GM20431 (cell line): ENCODE results near the gene PCGF5.
"Not testable (repeated sequence)": the region's sequence is repeated elsewhere in the genome, so short reads cannot be mapped to it uniquely, and the experiment has no call there.

Source experiments
- in situ Hi-C: fragments of 300-500 bp; cut with MseI, MboI; formaldehyde crosslinking; loops from one replicate; pipeline ENCODE4 v1.15.0; 2020; ENCODE audit warnings: low sequenced_read_pairs; ENCODE audit not compliant: unreplicated experiment

Gene PCGF5

DNA sequence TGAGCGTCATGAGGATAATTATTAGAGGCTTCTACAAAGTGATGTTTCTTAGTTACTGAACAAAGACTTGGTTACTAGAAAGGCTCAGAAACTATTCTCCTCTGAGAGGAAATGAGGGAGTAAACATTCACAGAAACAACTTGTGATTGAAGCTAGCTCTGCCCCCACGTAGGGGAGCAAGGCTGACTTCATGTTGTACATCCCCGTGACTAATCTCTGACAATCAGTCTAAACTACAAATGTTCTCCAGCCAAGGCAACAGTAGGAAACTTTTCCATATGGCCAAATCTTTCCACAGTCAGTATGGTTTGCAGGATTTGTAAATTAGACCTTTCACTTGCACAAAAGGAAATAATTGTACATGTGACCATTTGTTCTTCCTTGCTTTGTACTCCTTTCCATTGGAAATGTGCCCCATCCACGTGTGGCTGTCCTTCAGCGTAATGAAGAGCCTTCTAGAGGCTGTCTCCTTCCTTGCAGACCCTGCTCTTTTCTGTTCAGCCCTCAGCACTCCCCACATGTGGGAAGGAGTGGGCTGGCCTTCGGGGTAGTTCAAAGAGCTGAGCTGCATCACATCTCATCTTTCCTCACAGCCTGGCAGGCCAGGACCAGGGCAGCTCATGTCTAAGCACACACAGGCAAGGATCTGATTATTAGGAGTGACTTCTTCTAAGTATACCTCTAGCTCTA is 93.5 kb downstream of the PCGF5 start:
- in situ Hi-C loops = no loop called here

DNA sequence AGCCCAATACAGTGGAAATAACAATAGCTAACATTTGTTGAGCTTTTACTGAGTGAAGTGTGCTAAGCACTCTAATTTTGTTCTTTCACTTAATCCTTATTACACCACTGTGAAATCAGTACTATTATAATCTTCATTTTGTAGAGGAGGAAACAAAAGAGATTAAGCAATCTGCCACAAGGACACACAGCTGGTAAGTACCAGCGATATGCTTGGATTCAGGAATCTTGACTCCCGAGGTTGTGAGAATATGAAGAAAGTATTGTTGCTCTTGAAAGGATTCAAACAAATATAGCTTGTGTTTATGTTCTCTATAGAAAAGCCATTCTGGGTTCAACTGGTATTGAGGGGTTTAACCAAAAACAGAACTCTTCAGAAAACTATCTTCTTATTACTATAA is 96.0 kb downstream of the PCGF5 start:
- in situ Hi-C loops = no loop called here

DNA sequence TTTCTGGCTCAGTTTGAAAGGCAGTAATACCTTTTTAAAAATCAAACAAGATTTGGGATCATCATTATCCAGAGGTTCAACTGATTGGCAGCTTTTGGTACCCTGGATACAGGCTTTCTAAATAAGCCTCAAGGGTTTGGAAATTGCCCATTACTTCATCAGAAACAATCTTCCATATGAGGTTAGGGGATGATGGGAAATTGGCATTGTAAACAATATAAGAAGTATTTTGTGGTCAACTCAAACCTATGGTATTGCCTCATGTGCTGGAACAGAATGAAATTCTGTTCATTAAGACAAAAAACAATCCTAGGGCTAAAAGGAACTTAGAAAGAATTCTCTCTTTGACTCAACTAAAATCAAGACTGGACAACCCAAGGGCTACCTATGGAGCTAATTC is 97.1 kb downstream of the PCGF5 start:
- in situ Hi-C loops = no loop called here

DNA sequence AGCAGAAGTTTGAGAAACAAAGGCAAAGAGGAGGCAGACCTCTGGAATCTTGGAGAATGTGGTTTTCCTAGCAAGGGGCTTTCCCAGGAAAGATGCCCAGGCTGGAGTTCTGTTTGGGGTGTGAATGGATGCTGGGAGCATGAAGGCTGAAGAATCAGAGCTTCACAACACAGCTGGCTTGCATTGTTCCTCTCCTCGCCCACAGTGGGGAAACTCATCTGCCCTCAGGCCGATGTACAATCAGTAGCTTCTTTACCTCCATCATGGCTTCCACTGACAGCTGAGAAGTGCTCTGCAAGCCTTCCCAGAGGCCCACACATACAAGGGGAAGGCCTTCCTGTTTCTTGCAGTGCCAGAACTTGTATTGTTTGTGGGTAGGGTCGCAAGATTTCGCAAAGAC is 98.9 kb downstream of the PCGF5 start:
- in situ Hi-C loops = no loop called here

DNA sequence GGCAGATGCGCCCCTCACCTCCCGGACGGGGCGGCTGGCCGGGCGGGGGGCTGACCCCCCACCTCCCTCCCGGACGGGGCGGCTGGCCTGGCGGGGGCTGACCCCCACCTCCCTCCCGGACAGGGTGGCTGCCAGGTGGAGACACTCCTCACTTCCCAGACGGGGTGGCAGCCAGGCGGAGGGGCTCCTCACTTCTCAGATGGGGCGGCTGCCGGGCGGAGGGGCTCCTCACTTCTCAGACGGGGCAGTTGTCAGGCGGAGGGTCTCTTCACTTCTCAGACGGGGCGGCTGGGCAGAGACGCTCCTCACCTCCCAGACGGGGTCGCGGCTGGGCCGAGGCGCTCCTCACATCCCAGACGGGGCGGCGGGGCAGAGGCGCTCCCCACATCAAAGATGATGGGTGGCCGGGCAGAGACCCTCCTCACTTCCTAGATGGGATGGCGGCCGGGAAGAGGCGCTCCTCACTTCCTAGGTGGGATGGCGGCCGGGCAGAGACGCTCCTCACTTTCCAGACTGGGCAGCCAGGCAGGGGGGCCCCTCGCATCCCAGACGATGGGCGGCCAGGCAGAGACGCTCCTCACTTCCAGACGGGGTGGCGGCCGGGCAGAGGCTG is 102.9 kb downstream of the PCGF5 start:
- in situ Hi-C loops = not testable (repeated sequence)

DNA sequence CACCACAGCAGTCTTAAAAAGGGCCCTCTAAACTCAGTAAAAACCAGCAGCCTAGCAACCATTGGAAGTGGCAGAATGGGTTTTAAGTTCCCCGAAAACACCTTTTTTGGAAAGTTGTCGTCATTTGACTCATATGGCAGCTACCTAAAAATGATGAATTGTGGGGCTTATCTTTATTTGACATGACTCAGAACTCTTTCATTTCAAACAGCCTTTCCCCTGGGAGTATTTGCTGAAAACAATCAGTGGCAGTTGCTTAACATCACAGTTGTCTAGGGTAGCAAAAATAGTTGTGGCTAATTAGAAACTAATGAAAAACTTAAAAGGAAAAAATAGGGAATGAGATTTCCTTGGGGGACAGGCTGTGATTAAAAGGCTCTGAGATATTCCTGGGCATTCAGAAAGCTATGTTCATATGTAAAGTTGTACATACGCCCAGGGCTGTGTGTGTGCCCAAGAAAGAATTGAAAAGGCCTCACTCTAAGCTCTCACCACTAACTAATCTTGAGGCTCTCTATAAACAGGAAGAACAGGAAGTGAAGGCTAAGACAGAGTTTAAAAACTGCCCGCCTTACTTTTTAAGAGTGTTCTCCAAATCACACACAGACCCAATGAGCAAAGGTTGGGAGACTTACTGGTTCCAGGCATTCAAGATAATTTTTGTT is 108.0 kb downstream of the PCGF5 start:
- in situ Hi-C loops = no loop called here
